Calu3 (cell line): ENCODE results near the gene RNF212. TPM values are rescaled to one million over a fixed set of nuclear protein-coding genes. Genes with fewer than 3 reads are reported as not detected.

ENCODE experiments used
- BruUV-seq: library from RNA; stranded (reverse); fragments of 400-500 nt; replicated peaks from 2 replicates; lab custom pipeline; 2021; lab: Mats Ljungman, UMichigan
- CTCF ChIA-PET: fragments of 300-600 bp; sonication (Branson Sonifier 250); formaldehyde crosslinking; loops from one replicate; lab custom pipeline; 2022; ENCODE audit warnings: antibody characterized with exemption; lab: Charles Lee
- DNase-seq: peaks from one replicate; pipeline ENCODE4 v3.0.0; 2022
- H3K27ac Mint-ChIP-seq: one replicate; pipeline ENCODE4 v1.8.0; 2022; ENCODE audit warnings: mixed read lengths; ENCODE audit not compliant: unreplicated experiment
- H3K27me3 Mint-ChIP-seq: one replicate; pipeline ENCODE4 v1.8.0; 2022; ENCODE audit warnings: mixed read lengths; ENCODE audit not compliant: unreplicated experiment
- H3K36me3 Mint-ChIP-seq: one replicate; pipeline ENCODE4 v1.8.0; 2022; ENCODE audit warnings: mild to moderate bottlenecking, moderate library complexity, mixed read lengths; ENCODE audit not compliant: insufficient read depth, unreplicated experiment
- H3K4me1 Mint-ChIP-seq: one replicate; pipeline ENCODE4 v1.8.0; 2022; ENCODE audit warnings: mild to moderate bottlenecking, low read depth, mixed read lengths; ENCODE audit not compliant: unreplicated experiment
- H3K4me3 Mint-ChIP-seq: one replicate; pipeline ENCODE4 v1.8.0; 2022; ENCODE audit warnings: mild to moderate bottlenecking, low read depth, moderate library complexity, mixed read lengths; ENCODE audit not compliant: unreplicated experiment
- H3K9me3 Mint-ChIP-seq: one replicate; pipeline ENCODE4 v1.8.0; 2022; ENCODE audit warnings: low read depth, mixed read lengths; ENCODE audit not compliant: unreplicated experiment
- CTCF ChIP-seq: fragments of 200-600 bp; IDR thresholded peaks from one replicate; pipeline ENCODE4 v1.8.0; 2022; ENCODE audit warnings: antibody characterized with exemption; ENCODE audit not compliant: unreplicated experiment
- intact Hi-C: fragments of 100-400 bp; cut with micrococcal nuclease; formaldehyde crosslinking; loops from one replicate; pipeline ENCODE4 v1.10.0; 2022; ENCODE audit not compliant: unreplicated experiment
- total RNA-seq: library from RNA; stranded (reverse); gene quantifications from 2 replicates; pipeline ENCODE4 v1.2.3, GENCODE V29; 2022

The RNF212 gene
- total RNA-seq, 1 experiment from 2014 or later, result not detected

- Mint-ChIP-seq H3K9me3 (no peaks in the 10 kb centered on the region), H3K36me3 (peaks cover 30% of the 10 kb centered on the region), H3K4me3 (no peak overlapping the region), H3K27me3 (no peaks in the 10 kb centered on the region), H3K4me1 (no peaks in the 10 kb centered on the region), H3K27ac (no peak overlapping the region)
- no peak for DNase-seq
- no peak for TF ChIP-seq CTCF
- intact Hi-C loops, result no loop called here
- no TSS peak for BruUV-seq
- CTCF ChIA-PET, result no interaction called here
Measured at GRCh38 chr4:1029529-1029928, 83.8 kb downstream of the RNF212 start.

GRCh38 chr4:1028574-1029220, 84.7 kb downstream of the RNF212 start:
- Mint-ChIP-seq H3K4me3 (no peak overlapping the region), H3K27ac (no peak overlapping the region), H3K9me3 (no peaks in the 10 kb centered on the region), H3K36me3 (peaks cover 30% of the 10 kb centered on the region), H3K4me1 (no peaks in the 10 kb centered on the region), H3K27me3 (no peaks in the 10 kb centered on the region)
- CTCF ChIA-PET, result no interaction called here
- no peak for TF ChIP-seq CTCF
- intact Hi-C loops, result no loop called here
- BruUV-seq, result no TSS peak
- no peak for DNase-seq

- intact Hi-C loops, result no loop called here
- CTCF ChIA-PET, result no interaction called here
- DNase-seq, result no peak
- no peak for TF ChIP-seq CTCF
- Mint-ChIP-seq H3K27ac (no peak overlapping the region), H3K4me1 (no peaks in the 10 kb centered on the region), H3K9me3 (no peaks in the 10 kb centered on the region), H3K36me3 (peaks cover 30% of the 10 kb centered on the region), H3K27me3 (no peaks in the 10 kb centered on the region), H3K4me3 (no peak overlapping the region)
- BruUV-seq, result no TSS peak
Measured at GRCh38 chr4:1027915-1028238, 85.5 kb downstream of the RNF212 start.

GRCh38 chr4:1027219-1027914, 86.0 kb downstream of the RNF212 start:
- CTCF ChIA-PET, result no interaction called here
- TF ChIP-seq CTCF, result no peak
- Mint-ChIP-seq H3K4me3 (no peak overlapping the region), H3K27ac (no peak overlapping the region), H3K27me3 (no peaks in the 10 kb centered on the region), H3K4me1 (no peaks in the 10 kb centered on the region), H3K36me3 (peaks cover 30% of the 10 kb centered on the region), H3K9me3 (no peaks in the 10 kb centered on the region)
- no peak for DNase-seq
- intact Hi-C loops, result no loop called here
- BruUV-seq, result no TSS peak
